ENCODE results near the gene L3MBTL3.
"Not testable (repeated sequence)": the region's sequence is repeated elsewhere in the genome, so short reads cannot be mapped to it uniquely, and the experiment has no call there.

The L3MBTL3 gene

DNA sequence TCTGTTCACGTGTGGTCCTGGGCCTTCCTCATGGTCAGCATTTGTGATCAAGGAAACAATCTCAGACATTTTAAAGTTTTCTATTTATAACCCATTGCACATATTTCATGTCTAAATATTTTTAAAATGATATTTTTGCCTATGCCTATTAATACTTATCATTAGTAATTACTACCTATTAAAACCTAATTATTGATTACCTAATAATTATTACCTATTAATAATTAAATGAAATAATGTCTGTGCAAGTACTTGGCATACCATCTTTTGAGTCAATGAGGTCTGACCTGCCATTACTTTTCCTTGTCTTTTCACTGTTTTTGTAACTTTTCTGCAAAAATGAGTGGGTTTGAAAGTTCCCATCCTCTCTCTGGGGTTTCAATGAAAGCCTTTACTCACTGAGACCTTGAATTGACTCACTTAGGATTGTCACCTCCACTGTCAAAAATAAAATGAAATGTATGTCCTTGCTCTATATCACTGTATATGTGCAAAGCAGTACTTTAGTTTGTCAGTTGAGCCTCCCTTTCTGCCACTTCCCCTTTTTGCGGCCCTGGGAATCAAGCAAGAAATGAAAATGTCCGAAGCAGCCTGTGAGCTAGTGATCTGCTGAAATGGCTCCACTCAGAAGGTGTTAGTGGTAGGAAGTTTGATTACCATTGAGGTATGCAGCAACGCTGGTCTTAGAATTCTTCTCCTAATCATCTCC, 87.8 kb downstream of the L3MBTL3 start:
- Histone ChIP-seq H3K27ac (ENCODE audit: insufficient read depth, low read length, poor library complexity, severe bottlenecking) (no peak overlapping the region), H3K27me3 (replicated peaks; ENCODE audit: control insufficient read depth, insufficient read depth, low read length, poor library complexity, severe bottlenecking) (no peaks in the 10 kb centered on the region), H3K4me3 (ENCODE audit: insufficient read depth, low read depth, low read length, poor library complexity, severe bottlenecking) (no peak overlapping the region), H3K4me1 (ENCODE audit: control insufficient read depth, insufficient read depth, low read length, poor library complexity, severe bottlenecking) (no peaks in the 10 kb centered on the region), H3K9me3 (ENCODE audit: control insufficient read depth, low read length) (no peaks in the 10 kb centered on the region), H3K36me3 (ENCODE audit: control insufficient read depth, insufficient read depth, low read length) (peaks cover 6% of the 10 kb centered on the region)
- no peak for DNase-seq

DNA sequence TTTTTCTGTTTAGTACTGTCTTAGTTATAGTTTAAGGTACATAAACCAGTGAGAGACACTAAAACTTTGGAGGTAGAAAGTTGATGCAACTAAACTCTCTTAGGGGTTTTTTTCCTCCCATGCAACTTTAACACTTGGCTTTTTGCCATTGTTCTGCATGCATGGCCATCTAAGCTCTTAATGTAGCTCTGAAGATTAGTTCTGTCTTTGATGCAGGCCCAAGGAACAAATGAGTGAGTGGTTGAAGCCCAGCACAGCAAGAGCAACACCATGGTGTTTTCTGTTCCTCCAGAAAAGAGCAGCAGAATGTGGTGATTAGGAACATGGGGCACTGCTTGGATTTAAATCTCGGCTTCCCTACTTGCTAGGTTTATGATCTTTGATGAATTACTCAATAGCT, 89.3 kb downstream of the L3MBTL3 start:
- DNase-seq, result no peak
- H3K27me3 ChIP-seq (replicated peaks; ENCODE audit: control insufficient read depth, insufficient read depth, low read length, poor library complexity, severe bottlenecking), result no peaks in the 10 kb centered on the region

DNA sequence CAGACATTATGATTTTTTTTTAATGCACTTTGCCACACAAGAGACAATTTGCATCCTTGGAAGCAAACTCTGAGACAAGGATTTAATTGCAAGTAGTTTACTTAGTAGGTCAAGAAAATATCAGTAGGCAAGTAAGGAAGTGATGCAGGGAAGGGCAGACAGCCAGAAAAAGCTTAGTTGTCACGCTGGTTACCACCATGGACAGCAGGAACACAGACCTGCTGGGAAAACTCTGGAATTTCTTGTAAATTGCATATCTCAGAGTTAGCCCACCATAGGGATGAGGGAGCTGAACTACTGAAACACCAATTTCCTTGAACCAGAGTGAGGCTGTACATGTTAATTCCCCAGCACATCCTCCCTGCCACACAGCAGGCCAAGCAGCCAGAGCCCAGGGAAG, 92.7 kb downstream of the L3MBTL3 start:
- no peak overlapping the region for H3K4me3 ChIP-seq (ENCODE audit: insufficient read depth, low read depth, low read length, poor library complexity, severe bottlenecking)
- no peaks in the 10 kb centered on the region for H3K36me3 ChIP-seq (ENCODE audit: control insufficient read depth, insufficient read depth, low read length)
- no peaks in the 10 kb centered on the region for H3K4me1 ChIP-seq (ENCODE audit: control insufficient read depth, insufficient read depth, low read length, poor library complexity, severe bottlenecking)
- H3K27me3 ChIP-seq (replicated peaks; ENCODE audit: control insufficient read depth, insufficient read depth, low read length, poor library complexity, severe bottlenecking), result no peaks in the 10 kb centered on the region
- H3K27ac ChIP-seq (ENCODE audit: insufficient read depth, low read length, poor library complexity, severe bottlenecking), result no peak overlapping the region
- no peaks in the 10 kb centered on the region for H3K9me3 ChIP-seq (ENCODE audit: control insufficient read depth, low read length)
- no peak for DNase-seq

More for the DNA sequence above, 89.3 kb downstream of the L3MBTL3 start:
- H3K4me3 ChIP-seq (ENCODE audit: insufficient read depth, low read depth, low read length, poor library complexity, severe bottlenecking), result no peak overlapping the region
- no peaks in the 10 kb centered on the region for H3K9me3 ChIP-seq (ENCODE audit: control insufficient read depth, low read length)
- H3K27ac ChIP-seq (ENCODE audit: insufficient read depth, low read length, poor library complexity, severe bottlenecking), result no peak overlapping the region
- peaks cover 3% of the 10 kb centered on the region for H3K36me3 ChIP-seq (ENCODE audit: control insufficient read depth, insufficient read depth, low read length)
- H3K4me1 ChIP-seq (ENCODE audit: control insufficient read depth, insufficient read depth, low read length, poor library complexity, severe bottlenecking), result no peaks in the 10 kb centered on the region

DNA sequence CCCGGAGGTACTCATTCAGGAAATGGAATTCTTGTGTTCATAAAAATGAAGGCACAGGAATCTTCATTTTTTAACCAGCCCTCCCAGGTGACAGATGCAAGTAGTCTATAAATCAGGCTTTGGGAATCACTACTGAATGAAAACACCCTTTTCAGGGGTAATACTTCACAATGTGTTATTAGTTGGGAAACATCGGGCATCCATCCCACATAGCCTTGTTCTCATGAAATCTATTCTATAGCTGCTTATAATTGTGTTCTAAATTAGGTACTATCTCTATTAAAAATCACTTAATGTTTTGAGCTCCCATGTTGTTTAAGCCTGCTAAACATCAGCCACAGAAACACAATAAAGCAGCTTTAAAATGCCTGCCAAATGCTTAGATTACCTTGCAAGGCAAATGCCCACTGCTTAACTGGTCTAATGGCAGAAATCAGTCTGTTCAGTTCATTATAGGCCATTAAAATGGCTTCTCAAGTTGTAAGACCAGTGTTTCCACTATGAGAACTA, 94.9 kb downstream of the L3MBTL3 start:
- no peak for DNase-seq
- no peak overlapping the region for H3K27ac ChIP-seq (ENCODE audit: insufficient read depth, low read length, poor library complexity, severe bottlenecking)
- no peaks in the 10 kb centered on the region for H3K36me3 ChIP-seq (ENCODE audit: control insufficient read depth, insufficient read depth, low read length)
- H3K9me3 ChIP-seq (ENCODE audit: control insufficient read depth, low read length), result no peaks in the 10 kb centered on the region
- no peak overlapping the region for H3K4me3 ChIP-seq (ENCODE audit: insufficient read depth, low read depth, low read length, poor library complexity, severe bottlenecking)
- H3K27me3 ChIP-seq (replicated peaks; ENCODE audit: control insufficient read depth, insufficient read depth, low read length, poor library complexity, severe bottlenecking), result no peaks in the 10 kb centered on the region
- H3K4me1 ChIP-seq (ENCODE audit: control insufficient read depth, insufficient read depth, low read length, poor library complexity, severe bottlenecking), result no peaks in the 10 kb centered on the region

DNA sequence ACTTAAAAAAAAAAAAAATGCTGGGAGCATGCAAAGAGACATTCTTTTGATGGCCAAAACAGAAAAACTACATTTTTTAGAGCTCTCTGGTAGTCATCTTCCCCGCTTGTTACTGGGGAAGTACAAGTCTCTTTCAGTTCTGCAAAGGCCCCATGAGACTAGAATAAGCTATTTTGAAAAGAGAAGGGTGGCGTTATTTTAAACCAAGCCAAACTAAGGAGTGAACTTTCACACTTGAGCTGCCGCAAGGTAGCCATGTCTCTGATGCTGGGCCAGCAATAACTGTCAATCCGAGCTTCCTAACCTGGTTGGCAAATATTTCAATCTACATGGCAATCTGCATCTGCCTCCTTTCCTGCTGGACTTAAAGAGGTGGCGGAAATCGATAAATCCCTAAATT, 96.7 kb downstream of the L3MBTL3 start:
- Histone ChIP-seq H3K27me3 (replicated peaks; ENCODE audit: control insufficient read depth, insufficient read depth, low read length, poor library complexity, severe bottlenecking) (no peaks in the 10 kb centered on the region), H3K4me1 (ENCODE audit: control insufficient read depth, insufficient read depth, low read length, poor library complexity, severe bottlenecking) (no peaks in the 10 kb centered on the region), H3K36me3 (ENCODE audit: control insufficient read depth, insufficient read depth, low read length) (no peaks in the 10 kb centered on the region), H3K4me3 (ENCODE audit: insufficient read depth, low read depth, low read length, poor library complexity, severe bottlenecking) (no peak overlapping the region), H3K9me3 (ENCODE audit: control insufficient read depth, low read length) (no peaks in the 10 kb centered on the region), H3K27ac (ENCODE audit: insufficient read depth, low read length, poor library complexity, severe bottlenecking) (no peak overlapping the region)
- no peak for DNase-seq

DNA sequence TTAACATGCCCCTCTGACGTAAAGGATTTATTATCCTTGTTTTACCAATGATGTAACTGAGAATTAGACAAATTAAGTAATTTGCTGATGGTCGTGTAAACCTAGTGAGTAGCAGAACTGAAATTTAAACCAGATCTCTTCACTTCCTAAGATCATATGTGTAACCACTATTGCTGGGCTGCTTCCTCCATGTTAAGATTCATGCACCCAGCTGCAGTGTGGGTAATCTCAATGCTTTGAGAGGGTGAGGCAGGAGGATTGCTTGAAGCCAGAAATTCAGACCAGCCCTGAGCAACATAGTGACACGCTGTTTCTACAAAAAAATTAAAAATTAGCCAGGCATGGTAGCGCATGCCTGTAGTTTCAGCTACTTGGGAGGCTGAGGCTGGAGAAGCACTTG, 97.9 kb downstream of the L3MBTL3 start:
- no peaks in the 10 kb centered on the region for H3K27me3 ChIP-seq (replicated peaks; ENCODE audit: control insufficient read depth, insufficient read depth, low read length, poor library complexity, severe bottlenecking)
- no peaks in the 10 kb centered on the region for H3K9me3 ChIP-seq (ENCODE audit: control insufficient read depth, low read length)
- DNase-seq, result no peak
- H3K36me3 ChIP-seq (ENCODE audit: control insufficient read depth, insufficient read depth, low read length), result no peaks in the 10 kb centered on the region
- H3K27ac ChIP-seq (ENCODE audit: insufficient read depth, low read length, poor library complexity, severe bottlenecking), result no peak overlapping the region
- H3K4me3 ChIP-seq (ENCODE audit: insufficient read depth, low read depth, low read length, poor library complexity, severe bottlenecking), result no peak overlapping the region
- H3K4me1 ChIP-seq (ENCODE audit: control insufficient read depth, insufficient read depth, low read length, poor library complexity, severe bottlenecking), result no peaks in the 10 kb centered on the region

DNA sequence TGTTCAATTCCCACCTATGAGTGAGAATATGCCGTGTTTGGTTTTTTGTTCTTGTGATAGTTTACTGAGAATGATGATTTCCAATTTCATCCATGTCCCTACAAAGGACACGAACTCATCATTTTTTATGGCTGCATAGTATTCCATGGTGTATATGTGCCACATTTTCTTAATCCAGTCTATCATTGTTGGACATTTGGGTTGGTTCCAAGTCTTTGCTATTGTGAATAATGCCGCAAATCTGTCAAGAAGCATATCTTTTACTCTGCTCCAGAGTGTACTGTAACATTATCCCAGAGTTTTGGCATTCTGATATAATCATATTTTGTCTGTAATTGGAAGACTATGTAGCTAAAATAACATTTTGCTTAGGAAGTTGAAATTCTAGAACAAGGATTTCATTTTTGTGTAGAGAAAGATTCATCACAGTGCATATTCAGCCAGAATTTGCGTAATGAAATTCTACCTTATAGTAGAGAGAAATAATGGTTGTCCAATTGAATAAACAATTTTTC, 98.9 kb downstream of the L3MBTL3 start:
- H3K27ac ChIP-seq (ENCODE audit: insufficient read depth, low read length, poor library complexity, severe bottlenecking); H3K4me1 ChIP-seq (ENCODE audit: control insufficient read depth, insufficient read depth, low read length, poor library complexity, severe bottlenecking): not testable (repeated sequence)

DNA sequence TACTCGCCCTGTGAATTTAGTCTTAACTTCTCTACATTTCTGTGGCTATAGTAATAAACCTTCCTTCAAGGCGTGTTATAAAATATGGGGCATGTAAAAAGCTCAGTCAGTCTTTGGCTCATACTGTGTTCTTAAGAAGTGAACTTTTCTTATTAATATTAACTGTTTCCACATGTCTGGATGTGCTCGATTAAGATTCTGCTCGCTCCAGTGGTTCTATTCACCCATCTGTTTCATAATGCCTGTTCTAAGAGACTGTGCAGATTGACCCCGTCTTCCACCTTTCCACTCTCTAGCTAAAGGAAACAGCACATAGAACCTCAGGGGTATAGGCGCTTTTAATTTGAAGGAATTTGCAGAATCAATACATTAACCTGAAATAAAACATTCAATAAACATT, 99.9 kb downstream of the L3MBTL3 start:
- Histone ChIP-seq H3K27me3 (replicated peaks; ENCODE audit: control insufficient read depth, insufficient read depth, low read length, poor library complexity, severe bottlenecking) (no peaks in the 10 kb centered on the region), H3K4me1 (ENCODE audit: control insufficient read depth, insufficient read depth, low read length, poor library complexity, severe bottlenecking) (no peaks in the 10 kb centered on the region), H3K27ac (ENCODE audit: insufficient read depth, low read length, poor library complexity, severe bottlenecking) (no peak overlapping the region), H3K4me3 (ENCODE audit: insufficient read depth, low read depth, low read length, poor library complexity, severe bottlenecking) (no peak overlapping the region), H3K9me3 (ENCODE audit: control insufficient read depth, low read length) (no peaks in the 10 kb centered on the region), H3K36me3 (ENCODE audit: control insufficient read depth, insufficient read depth, low read length) (no peaks in the 10 kb centered on the region)
- DNase-seq, result no peak

More for the DNA sequence above, 98.9 kb downstream of the L3MBTL3 start:
- H3K36me3 ChIP-seq (ENCODE audit: control insufficient read depth, insufficient read depth, low read length); DNase-seq; H3K27me3 ChIP-seq (replicated peaks; ENCODE audit: control insufficient read depth, insufficient read depth, low read length, poor library complexity, severe bottlenecking); H3K9me3 ChIP-seq (ENCODE audit: control insufficient read depth, low read length); H3K4me3 ChIP-seq (ENCODE audit: insufficient read depth, low read depth, low read length, poor library complexity, severe bottlenecking): not testable (repeated sequence)

DNA sequence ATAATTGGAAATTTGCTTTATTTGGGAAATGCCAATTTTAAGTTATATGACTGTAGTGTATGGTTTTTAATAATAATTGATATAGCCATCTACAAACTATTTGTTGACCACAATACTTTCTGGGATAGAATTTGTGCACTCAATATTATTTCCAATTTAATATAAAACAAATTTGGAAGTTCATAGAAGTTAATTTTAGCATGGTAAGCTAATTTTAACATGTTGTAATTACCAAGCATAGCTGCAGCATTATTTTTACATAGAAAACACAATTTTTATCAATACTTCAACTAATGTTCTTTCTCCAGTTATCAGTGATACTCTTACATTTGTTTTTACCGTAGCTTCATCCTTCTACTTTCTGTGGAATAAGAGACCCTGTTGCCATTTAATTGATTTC, 100.8 kb downstream of the L3MBTL3 start:
- Histone ChIP-seq H3K27ac (ENCODE audit: insufficient read depth, low read length, poor library complexity, severe bottlenecking) (no peak overlapping the region), H3K27me3 (replicated peaks; ENCODE audit: control insufficient read depth, insufficient read depth, low read length, poor library complexity, severe bottlenecking) (no peaks in the 10 kb centered on the region), H3K4me3 (ENCODE audit: insufficient read depth, low read depth, low read length, poor library complexity, severe bottlenecking) (no peak overlapping the region), H3K9me3 (ENCODE audit: control insufficient read depth, low read length) (no peaks in the 10 kb centered on the region), H3K36me3 (ENCODE audit: control insufficient read depth, insufficient read depth, low read length) (no peaks in the 10 kb centered on the region), H3K4me1 (ENCODE audit: control insufficient read depth, insufficient read depth, low read length, poor library complexity, severe bottlenecking) (no peaks in the 10 kb centered on the region)
- no peak for DNase-seq

DNA sequence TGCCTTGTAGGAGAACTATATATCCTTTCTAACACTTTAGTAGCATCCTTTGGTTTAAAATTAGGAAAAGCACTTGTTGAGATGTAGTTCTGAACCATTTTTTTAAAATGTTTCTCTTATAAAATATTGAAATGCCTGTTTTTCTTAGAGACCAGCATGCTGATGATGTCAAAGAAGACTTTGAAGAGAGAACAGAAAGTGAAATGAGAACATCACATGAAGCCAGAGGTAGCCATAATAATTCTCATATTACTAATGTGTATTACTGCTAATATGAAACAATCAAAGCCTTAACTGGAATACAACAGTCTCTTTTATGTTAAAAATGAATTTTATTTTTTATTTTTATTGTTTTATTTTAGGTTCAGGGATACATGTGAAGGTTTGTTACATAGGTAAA, 102.3 kb downstream of the L3MBTL3 start:
- Histone ChIP-seq H3K4me1 (ENCODE audit: control insufficient read depth, insufficient read depth, low read length, poor library complexity, severe bottlenecking) (no peaks in the 10 kb centered on the region), H3K9me3 (ENCODE audit: control insufficient read depth, low read length) (no peaks in the 10 kb centered on the region), H3K27me3 (replicated peaks; ENCODE audit: control insufficient read depth, insufficient read depth, low read length, poor library complexity, severe bottlenecking) (no peaks in the 10 kb centered on the region), H3K27ac (ENCODE audit: insufficient read depth, low read length, poor library complexity, severe bottlenecking) (no peak overlapping the region), H3K36me3 (ENCODE audit: control insufficient read depth, insufficient read depth, low read length) (no peaks in the 10 kb centered on the region), H3K4me3 (ENCODE audit: insufficient read depth, low read depth, low read length, poor library complexity, severe bottlenecking) (no peak overlapping the region)
- no peak for DNase-seq

Data from effector memory CD4-positive, alpha-beta T cell (primary cell).